ENCODE results near the gene TTC9B. TPM values are rescaled to one million over a fixed set of nuclear protein-coding genes. Genes with fewer than 3 reads are reported as not detected.

Gene TTC9B
- total and polyA plus RNA-seq, 2 donors from 2014 or later = not detected

GRCh38 chr19:40241125-40241808 lies 23.1 kb upstream of the TTC9B start:
- Histone ChIP-seq H3K27me3 (ENCODE audit: control insufficient read depth, insufficient read depth, low read length) (no peaks in the 10 kb centered on the region), H3K36me3 (ENCODE audit: control insufficient read depth in 2 of 3, insufficient read depth in 3 of 3, low read length in 3 of 3) (peaks cover 4 to 42% (median 24%) of the 10 kb centered on the region in 3 donors), H3K4me1 (ENCODE audit: control insufficient read depth in 2 of 3, insufficient read depth in 2 of 3, low read depth in 1 of 3, low read length in 3 of 3) (peaks cover 0 to 12% (median 10%) of the 10 kb centered on the region in 3 donors), H3K9me3 (ENCODE audit: control insufficient read depth in 2 of 3, insufficient read depth in 1 of 3, low read length in 3 of 3) (no peaks in the 10 kb centered on the region), H3K4me3 (ENCODE audit: low read length in 3 of 3) (no peak overlapping the region), H3K9ac (ENCODE audit: low read length in 3 of 3) (no peak overlapping the region), H3K27ac (ENCODE audit: low read depth in 2 of 2, low read length in 2 of 2) (peak overlapping the region in 1 of 2 donors; percentile 55)
- intact Hi-C loops (cut with DNase I) = no loop called here
- DNase-seq (no peak), FAIRE-seq (no peak)
- TF ChIP-seq CTCF (IDR thresholded peaks at IDR 0.05; ENCODE audit: borderline replicate concordance, extremely low read depth, insufficient read depth) = no peak

GRCh38 chr19:40240332-40240731 lies 22.1 kb upstream of the TTC9B start:
- peaks cover 4 to 49% (median 30%) of the 10 kb centered on the region in 3 donors for H3K36me3 ChIP-seq (ENCODE audit: control insufficient read depth in 2 of 3, insufficient read depth in 3 of 3, low read length in 3 of 3)
- TF ChIP-seq CTCF (IDR thresholded peaks at IDR 0.05; ENCODE audit: borderline replicate concordance, extremely low read depth, insufficient read depth) = no peak
- H3K9me3 ChIP-seq (ENCODE audit: control insufficient read depth in 2 of 3, insufficient read depth in 1 of 3, low read length in 3 of 3) = no peaks in the 10 kb centered on the region
- no peak overlapping the region for H3K4me3 ChIP-seq (ENCODE audit: low read length in 3 of 3)
- peaks cover 0 to 10% (median 6%) of the 10 kb centered on the region in 3 donors for H3K4me1 ChIP-seq (ENCODE audit: control insufficient read depth in 2 of 3, insufficient read depth in 2 of 3, low read depth in 1 of 3, low read length in 3 of 3)
- FAIRE-seq = no peak
- no peak overlapping the region for H3K9ac ChIP-seq (ENCODE audit: low read length in 3 of 3)
- no peak overlapping the region for H3K27ac ChIP-seq (ENCODE audit: low read depth in 2 of 2, low read length in 2 of 2)
- H3K27me3 ChIP-seq (ENCODE audit: control insufficient read depth, insufficient read depth, low read length) = no peaks in the 10 kb centered on the region
- intact Hi-C loops (cut with DNase I) = no loop called here
- DNase-seq = no peak

- peaks cover 4 to 52% (median 30%) of the 10 kb centered on the region in 3 donors for H3K36me3 ChIP-seq (ENCODE audit: control insufficient read depth in 2 of 3, insufficient read depth in 3 of 3, low read length in 3 of 3)
- no peak overlapping the region for H3K27ac ChIP-seq (ENCODE audit: low read depth in 2 of 2, low read length in 2 of 2)
- TF ChIP-seq CTCF (IDR thresholded peaks at IDR 0.05; ENCODE audit: borderline replicate concordance, extremely low read depth, insufficient read depth) = no peak
- no peaks in the 10 kb centered on the region for H3K27me3 ChIP-seq (ENCODE audit: control insufficient read depth, insufficient read depth, low read length)
- no peak overlapping the region for H3K4me3 ChIP-seq (ENCODE audit: low read length in 3 of 3)
- H3K9ac ChIP-seq (ENCODE audit: low read length in 3 of 3) = no peak overlapping the region
- intact Hi-C loops (cut with DNase I) = no loop called here
- no peak for DNase-seq
- peaks cover 0 to 9% (median 4%) of the 10 kb centered on the region in 3 donors for H3K4me1 ChIP-seq (ENCODE audit: control insufficient read depth in 2 of 3, insufficient read depth in 2 of 3, low read depth in 1 of 3, low read length in 3 of 3)
- no peak for FAIRE-seq
- H3K9me3 ChIP-seq (ENCODE audit: control insufficient read depth in 2 of 3, insufficient read depth in 1 of 3, low read length in 3 of 3) = no peaks in the 10 kb centered on the region
Observed at GRCh38 chr19:40239415-40240226, 21.4 kb upstream of the TTC9B start.
